NCI-H2196 (cell line): Measurements from ENCODE around the gene TOM1L2.

Experiments used
- DNase-seq: peaks from one replicate; lab custom pipeline; 2025; ENCODE audit not compliant: unreplicated experiment; lab: John Stamatoyannopoulos, UW

TOM1L2 gene

GRCh38 chr17:17877529-17878358 is 94.5 kb downstream of the TOM1L2 start:
- DNase-seq = peak; percentile 67

- no peak for DNase-seq
These were observed 95.2 kb downstream of the TOM1L2 start for GRCh38 chr17:17876959-17877528.

GRCh38 chr17:17874478-17874877 is 97.7 kb downstream of the TOM1L2 start:
- no peak for DNase-seq

- no peak for DNase-seq
These were observed 98.7 kb downstream of the TOM1L2 start for GRCh38 chr17:17873450-17873991.

- DNase-seq = no peak
These were observed 99.5 kb downstream of the TOM1L2 start for GRCh38 chr17:17872547-17873345.

GRCh38 chr17:17871913-17872312 is 100.3 kb downstream of the TOM1L2 start:
- no peak for DNase-seq

- DNase-seq = no peak
These were observed 102.0 kb downstream of the TOM1L2 start for GRCh38 chr17:17870247-17870646.

GRCh38 chr17:17868641-17869522 is 103.3 kb downstream of the TOM1L2 start:
- DNase-seq = no peak

- DNase-seq = no peak
These were observed 105.3 kb downstream of the TOM1L2 start for GRCh38 chr17:17866897-17867296.

- no peak for DNase-seq
These were observed 105.8 kb downstream of the TOM1L2 start for GRCh38 chr17:17866425-17866824.

GRCh38 chr17:17865035-17865434 is 107.2 kb downstream of the TOM1L2 start:
- no peak for DNase-seq

GRCh38 chr17:17860766-17861107 is 111.5 kb downstream of the TOM1L2 start:
- DNase-seq = no peak

- DNase-seq = peak; percentile 45
These were observed 112.1 kb downstream of the TOM1L2 start for GRCh38 chr17:17859909-17860765.

GRCh38 chr17:17857496-17857895 is 114.7 kb downstream of the TOM1L2 start:
- DNase-seq = no peak

GRCh38 chr17:17856386-17856785 is 115.8 kb downstream of the TOM1L2 start:
- no peak for DNase-seq

- DNase-seq = no peak
These were observed 116.2 kb downstream of the TOM1L2 start for GRCh38 chr17:17855976-17856375.

GRCh38 chr17:17853811-17854447 is 118.3 kb downstream of the TOM1L2 start:
- DNase-seq = no peak

GRCh38 chr17:17852930-17853329 is 119.3 kb downstream of the TOM1L2 start:
- DNase-seq = no peak
